HepG2 (cell line): Measurements from ENCODE around the gene GRB2. TPM values are rescaled to one million over a fixed set of nuclear protein-coding genes. Genes with fewer than 3 reads are reported as not detected.
A peak's percentile ranks its signal among the peaks of the same experiment; 100 is the strongest.

Source experiments
- IKZF4 ChIP-seq: sonication (generic); formaldehyde crosslinking; IDR thresholded peaks from 2 replicates; pipeline ENCODE4 v1.5.1; 2020; ENCODE audit warnings: borderline replicate concordance, mild to moderate bottlenecking, low read depth, missing genetic modification reagents; ENCODE audit errors: not compliant biosample characterization
- KLF11 ChIP-seq: IDR thresholded peaks from 2 replicates; pipeline ENCODE4 v1.6.1; 2016; ENCODE audit warnings: missing compliant biosample characterization
- RNF2 ChIP-seq: fragments of 450-650 bp; conservative IDR thresholded peaks from 2 replicates; pipeline ENCODE4 v1.6.1; 2016; ENCODE audit warnings: low read depth
- SAFB2 ChIP-seq: sonication (generic); formaldehyde crosslinking; IDR thresholded peaks from 2 replicates; pipeline ENCODE4 v1.5.1; 2020; ENCODE audit warnings: missing genetic modification reagents, low read depth, mild to moderate bottlenecking, borderline replicate concordance
- SP5 ChIP-seq: IDR thresholded peaks from 2 replicates; pipeline ENCODE4 v1.6.1; 2016; ENCODE audit warnings: low read depth, borderline replicate concordance
- ZNF569 ChIP-seq: sonication (generic); formaldehyde crosslinking; IDR thresholded peaks from 2 replicates; pipeline ENCODE4 v1.5.0; 2020; ENCODE audit warnings: mild to moderate bottlenecking, missing genetic modification reagents, moderate library complexity, borderline replicate concordance
- ZNF747 ChIP-seq: sonication (generic); formaldehyde crosslinking; IDR thresholded peaks from 2 replicates; pipeline ENCODE4 v1.8.1; 2023; ENCODE audit warnings: missing genetic modification reagents, mild to moderate bottlenecking, borderline replicate concordance
- ZSCAN31 ChIP-seq: sonication (generic); formaldehyde crosslinking; IDR thresholded peaks from 2 replicates; pipeline ENCODE4 v1.5.0; 2020; ENCODE audit warnings: low read depth, mild to moderate bottlenecking, missing genetic modification reagents
- polyA plus RNA-seq, 8 experiments: library from polyadenylated mRNA; depleted of rRNA in 3 of 8; stranded (reverse) in 7 of 8; unstranded in 1 of 8; fragments of >200 nt; fragmentation: Illumina TruSeq in 4 of 8; extraction: Trizol in 4 of 8; gene quantifications; 2 replicates each; pipeline versions ENCODE4 v1.2.1 to v1.2.3, GENCODE V29; 2011 to 2016; ENCODE audit warnings: low read depth in 4 of 8, missing spikeins in 1 of 8, mixed read lengths in 1 of 8; ENCODE audit not compliant: insufficient read depth in 1 of 8
- total RNA-seq, 5 experiments: library from RNA; depleted of rRNA; stranded (reverse); fragments of >200 nt; fragmentation: Illumina TruSeq; extraction: Trizol; gene quantifications; 2 replicates each; pipeline ENCODE4 v1.2.3, GENCODE V29; 2016; ENCODE audit warnings: low read depth in 1 of 5
- TF ChIP-seq, protein P1 (sequence below): sonication (generic); formaldehyde crosslinking; conservative IDR thresholded peaks from 2 replicates; pipeline ENCODE4 v1.8.1; 2023; ENCODE audit warnings: missing genetic modification reagents
- TF ChIP-seq, protein P2 (sequence below): sonication (generic); formaldehyde crosslinking; conservative IDR thresholded peaks from 2 replicates; pipeline ENCODE4 v1.4.0; 2020; ENCODE audit warnings: missing genetic modification reagents
- TF ChIP-seq, protein P3 (sequence below): sonication (generic); formaldehyde crosslinking; IDR thresholded peaks from 2 replicates; pipeline ENCODE4 v1.5.1; 2020; ENCODE audit warnings: mild to moderate bottlenecking, missing genetic modification reagents
- TF ChIP-seq, protein P4 (sequence below): sonication (generic); formaldehyde crosslinking; IDR thresholded peaks from 2 replicates; pipeline ENCODE4 v1.5.0; 2020; ENCODE audit warnings: mild to moderate bottlenecking, low read depth, missing genetic modification reagents, borderline replicate concordance
- TF ChIP-seq, protein P5 (sequence below): sonication (generic); formaldehyde crosslinking; IDR thresholded peaks from 2 replicates; pipeline ENCODE4 v1.4.0; 2020; ENCODE audit warnings: missing genetic modification reagents, borderline replicate concordance

Gene GRB2
- total and polyA plus RNA-seq, 2 of the 13 experiments (the other 11 are each of a cell fraction or from before 2014, with no cell fraction given) = 84.6 to 92.3 TPM

DNA sequence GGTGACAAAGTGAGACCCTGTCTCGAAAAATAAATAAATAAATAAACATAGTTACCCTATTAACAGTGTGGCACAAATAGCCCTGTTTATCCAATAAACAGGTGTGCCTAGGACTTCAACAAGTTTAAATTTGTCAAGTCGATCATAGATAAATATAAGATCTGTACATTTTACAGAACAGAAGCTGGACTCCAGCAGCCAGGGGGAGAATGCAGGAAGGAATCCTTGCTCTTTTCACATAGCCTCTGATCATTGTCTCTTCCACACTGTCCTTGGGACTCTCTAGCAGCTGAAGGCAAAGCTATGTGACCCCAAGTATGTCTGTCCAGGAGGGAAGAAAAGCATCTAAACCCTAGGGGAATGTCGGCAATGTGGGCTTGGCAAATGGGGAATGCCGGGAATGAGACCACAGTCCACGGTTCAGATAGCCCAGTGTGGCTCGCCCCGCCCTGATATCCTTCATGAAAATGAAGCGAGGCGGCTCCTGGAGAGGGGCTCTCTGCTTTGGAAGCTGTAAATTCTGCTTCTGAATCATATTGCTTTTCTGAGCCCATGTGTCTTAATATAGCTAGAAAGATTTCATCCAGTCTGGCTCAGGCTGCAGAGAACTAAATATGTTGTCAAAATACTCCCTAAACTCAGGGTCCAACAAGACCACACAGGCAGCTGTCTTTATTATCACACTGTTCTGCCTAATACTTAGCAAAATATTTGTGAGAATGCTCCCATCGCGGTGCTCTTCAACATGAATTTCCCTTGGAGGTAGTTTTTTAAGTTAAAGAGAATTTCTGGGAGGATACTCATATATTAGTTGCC lies 24.9 kb upstream of the GRB2 start (continued):
- TF ChIP-seq IKZF4 = no peak
- TF ChIP-seq, protein P1, sequence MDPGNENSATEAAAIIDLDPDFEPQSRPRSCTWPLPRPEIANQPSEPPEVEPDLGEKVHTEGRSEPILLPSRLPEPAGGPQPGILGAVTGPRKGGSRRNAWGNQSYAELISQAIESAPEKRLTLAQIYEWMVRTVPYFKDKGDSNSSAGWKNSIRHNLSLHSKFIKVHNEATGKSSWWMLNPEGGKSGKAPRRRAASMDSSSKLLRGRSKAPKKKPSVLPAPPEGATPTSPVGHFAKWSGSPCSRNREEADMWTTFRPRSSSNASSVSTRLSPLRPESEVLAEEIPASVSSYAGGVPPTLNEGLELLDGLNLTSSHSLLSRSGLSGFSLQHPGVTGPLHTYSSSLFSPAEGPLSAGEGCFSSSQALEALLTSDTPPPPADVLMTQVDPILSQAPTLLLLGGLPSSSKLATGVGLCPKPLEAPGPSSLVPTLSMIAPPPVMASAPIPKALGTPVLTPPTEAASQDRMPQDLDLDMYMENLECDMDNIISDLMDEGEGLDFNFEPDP (CRISPR knock-in tag) = no peak
- TF ChIP-seq, protein P2, sequence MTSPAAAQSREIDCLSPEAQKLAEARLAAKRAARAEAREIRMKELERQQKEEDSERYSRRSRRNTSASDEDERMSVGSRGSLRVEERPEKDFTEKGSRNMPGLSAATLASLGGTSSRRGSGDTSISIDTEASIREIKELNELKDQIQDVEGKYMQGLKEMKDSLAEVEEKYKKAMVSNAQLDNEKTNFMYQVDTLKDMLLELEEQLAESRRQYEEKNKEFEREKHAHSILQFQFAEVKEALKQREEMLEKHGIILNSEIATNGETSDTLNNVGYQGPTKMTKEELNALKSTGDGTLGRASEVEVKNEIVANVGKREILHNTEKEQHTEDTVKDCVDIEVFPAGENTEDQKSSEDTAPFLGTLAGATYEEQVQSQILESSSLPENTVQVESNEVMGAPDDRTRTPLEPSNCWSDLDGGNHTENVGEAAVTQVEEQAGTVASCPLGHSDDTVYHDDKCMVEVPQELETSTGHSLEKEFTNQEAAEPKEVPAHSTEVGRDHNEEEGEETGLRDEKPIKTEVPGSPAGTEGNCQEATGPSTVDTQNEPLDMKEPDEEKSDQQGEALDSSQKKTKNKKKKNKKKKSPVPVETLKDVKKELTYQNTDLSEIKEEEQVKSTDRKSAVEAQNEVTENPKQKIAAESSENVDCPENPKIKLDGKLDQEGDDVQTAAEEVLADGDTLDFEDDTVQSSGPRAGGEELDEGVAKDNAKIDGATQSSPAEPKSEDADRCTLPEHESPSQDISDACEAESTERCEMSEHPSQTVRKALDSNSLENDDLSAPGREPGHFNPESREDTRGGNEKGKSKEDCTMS (CRISPR knock-in tag) = 0 out of 2 replicates have a peak, but pooled peaks have one; percentile 36
- no peak for TF ChIP-seq ZSCAN31
- 0 out of 2 replicates have a peak, but pooled peaks have one; percentile 18 for TF ChIP-seq KLF11 (CRISPR knock-in tag)
- TF ChIP-seq SP5 (CRISPR knock-in tag) = peak; percentile 78
- TF ChIP-seq SAFB2 (CRISPR knock-in tag) = no peak
- TF ChIP-seq, protein P3, sequence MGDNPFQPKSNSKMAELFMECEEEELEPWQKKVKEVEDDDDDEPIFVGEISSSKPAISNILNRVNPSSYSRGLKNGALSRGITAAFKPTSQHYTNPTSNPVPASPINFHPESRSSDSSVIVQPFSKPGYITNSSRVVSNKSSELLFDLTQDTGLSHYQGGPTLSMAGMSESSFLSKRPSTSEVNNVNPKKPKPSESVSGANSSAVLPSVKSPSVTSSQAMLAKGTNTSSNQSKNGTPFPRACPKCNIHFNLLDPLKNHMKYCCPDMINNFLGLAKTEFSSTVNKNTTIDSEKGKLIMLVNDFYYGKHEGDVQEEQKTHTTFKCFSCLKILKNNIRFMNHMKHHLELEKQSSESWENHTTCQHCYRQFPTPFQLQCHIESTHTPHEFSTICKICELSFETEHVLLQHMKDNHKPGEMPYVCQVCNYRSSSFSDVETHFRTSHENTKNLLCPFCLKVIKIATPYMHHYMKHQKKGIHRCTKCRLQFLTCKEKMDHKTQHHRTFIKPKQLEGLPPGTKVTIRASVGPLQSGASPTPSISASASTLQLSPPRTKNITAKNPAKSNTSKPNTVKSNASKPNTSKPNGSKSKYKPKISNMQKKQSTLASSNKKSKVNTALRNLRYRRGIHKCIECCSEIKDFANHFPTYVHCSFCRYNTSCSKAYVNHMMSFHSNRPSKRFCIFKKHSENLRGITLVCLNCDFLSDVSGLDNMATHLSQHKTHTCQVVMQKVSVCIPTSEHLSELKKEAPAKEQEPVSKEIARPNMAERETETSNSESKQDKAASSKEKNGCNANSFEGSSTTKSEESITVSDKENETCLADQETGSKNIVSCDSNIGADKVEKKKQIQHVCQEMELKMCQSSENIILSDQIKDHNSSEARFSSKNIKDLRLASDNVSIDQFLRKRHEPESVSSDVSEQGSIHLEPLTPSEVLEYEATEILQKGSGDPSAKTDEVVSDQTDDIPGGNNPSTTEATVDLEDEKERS (CRISPR knock-in tag) = 0 out of 2 replicates have a peak, but pooled peaks have one; percentile 49
- TF ChIP-seq ZNF747 (CRISPR knock-in tag) = peak; percentile 40; the same call in 1 of the 2 replicates
- TF ChIP-seq, protein P4, sequence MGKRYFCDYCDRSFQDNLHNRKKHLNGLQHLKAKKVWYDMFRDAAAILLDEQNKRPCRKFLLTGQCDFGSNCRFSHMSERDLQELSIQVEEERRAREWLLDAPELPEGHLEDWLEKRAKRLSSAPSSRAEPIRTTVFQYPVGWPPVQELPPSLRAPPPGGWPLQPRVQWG (CRISPR knock-in tag) = no peak
- no peak for TF ChIP-seq RNF2
- no peak for TF ChIP-seq ZNF569 (CRISPR knock-in tag)
- TF ChIP-seq, protein P5, sequence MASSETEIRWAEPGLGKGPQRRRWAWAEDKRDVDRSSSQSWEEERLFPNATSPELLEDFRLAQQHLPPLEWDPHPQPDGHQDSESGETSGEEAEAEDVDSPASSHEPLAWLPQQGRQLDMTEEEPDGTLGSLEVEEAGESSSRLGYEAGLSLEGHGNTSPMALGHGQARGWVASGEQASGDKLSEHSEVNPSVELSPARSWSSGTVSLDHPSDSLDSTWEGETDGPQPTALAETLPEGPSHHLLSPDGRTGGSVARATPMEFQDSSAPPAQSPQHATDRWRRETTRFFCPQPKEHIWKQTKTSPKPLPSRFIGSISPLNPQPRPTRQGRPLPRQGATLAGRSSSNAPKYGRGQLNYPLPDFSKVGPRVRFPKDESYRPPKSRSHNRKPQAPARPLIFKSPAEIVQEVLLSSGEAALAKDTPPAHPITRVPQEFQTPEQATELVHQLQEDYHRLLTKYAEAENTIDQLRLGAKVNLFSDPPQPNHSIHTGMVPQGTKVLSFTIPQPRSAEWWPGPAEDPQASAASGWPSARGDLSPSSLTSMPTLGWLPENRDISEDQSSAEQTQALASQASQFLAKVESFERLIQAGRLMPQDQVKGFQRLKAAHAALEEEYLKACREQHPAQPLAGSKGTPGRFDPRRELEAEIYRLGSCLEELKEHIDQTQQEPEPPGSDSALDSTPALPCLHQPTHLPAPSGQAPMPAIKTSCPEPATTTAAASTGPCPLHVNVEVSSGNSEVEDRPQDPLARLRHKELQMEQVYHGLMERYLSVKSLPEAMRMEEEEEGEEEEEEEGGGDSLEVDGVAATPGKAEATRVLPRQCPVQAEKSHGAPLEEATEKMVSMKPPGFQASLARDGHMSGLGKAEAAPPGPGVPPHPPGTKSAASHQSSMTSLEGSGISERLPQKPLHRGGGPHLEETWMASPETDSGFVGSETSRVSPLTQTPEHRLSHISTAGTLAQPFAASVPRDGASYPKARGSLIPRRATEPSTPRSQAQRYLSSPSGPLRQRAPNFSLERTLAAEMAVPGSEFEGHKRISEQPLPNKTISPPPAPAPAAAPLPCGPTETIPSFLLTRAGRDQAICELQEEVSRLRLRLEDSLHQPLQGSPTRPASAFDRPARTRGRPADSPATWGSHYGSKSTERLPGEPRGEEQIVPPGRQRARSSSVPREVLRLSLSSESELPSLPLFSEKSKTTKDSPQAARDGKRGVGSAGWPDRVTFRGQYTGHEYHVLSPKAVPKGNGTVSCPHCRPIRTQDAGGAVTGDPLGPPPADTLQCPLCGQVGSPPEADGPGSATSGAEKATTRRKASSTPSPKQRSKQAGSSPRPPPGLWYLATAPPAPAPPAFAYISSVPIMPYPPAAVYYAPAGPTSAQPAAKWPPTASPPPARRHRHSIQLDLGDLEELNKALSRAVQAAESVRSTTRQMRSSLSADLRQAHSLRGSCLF (CRISPR knock-in tag) = no peak
